WERI-Rb-1 (cell line): ENCODE measurements around the gene CDK2AP2.
A peak's percentile ranks its signal among the peaks of the same experiment; 100 is the strongest.
"Not testable (repeated sequence)": the region's sequence is repeated elsewhere in the genome, so short reads cannot be mapped to it uniquely, and the experiment has no call there.

Experiments used
- DNase-seq: peaks from one replicate; pipeline ENCODE4 v3.0.0-alpha.2; 2020
- H3K27ac ChIP-seq: fragments of 250-450 bp; sonication (Bioruptor Pico); 2 replicates; pipeline ENCODE4 v1.5.1; 2020; ENCODE audit warnings: mild to moderate bottlenecking, moderate library complexity
- H3K27me3 ChIP-seq: fragments of 250-450 bp; sonication (Bioruptor Pico); 2 replicates; pipeline ENCODE4 v1.5.1; 2021; ENCODE audit warnings: mild to moderate bottlenecking, low read depth, moderate library complexity; ENCODE audit not compliant: insufficient read depth, severe bottlenecking
- H3K36me3 ChIP-seq: fragments of 250-450 bp; sonication (Bioruptor Pico); 2 replicates; pipeline ENCODE4 v1.5.1; 2020; ENCODE audit warnings: mild to moderate bottlenecking, moderate library complexity
- H3K4me3 ChIP-seq: 2 replicates; pipeline ENCODE4 v1.5.1; 2011; ENCODE audit warnings: low read depth, mild to moderate bottlenecking, control low read depth, low read length
- H3K9me3 ChIP-seq: fragments of 250-450 bp; sonication (Bioruptor Pico); 2 replicates; pipeline ENCODE4 v1.5.1; 2021; ENCODE audit warnings: mild to moderate bottlenecking, moderate library complexity; ENCODE audit not compliant: severe bottlenecking
- CTCF ChIP-seq: IDR thresholded peaks from 2 replicates; pipeline ENCODE4 v1.5.1; 2011; ENCODE audit warnings: low read depth, mild to moderate bottlenecking, control low read depth, inconsistent platforms, low read length

CDK2AP2 gene

DNA sequence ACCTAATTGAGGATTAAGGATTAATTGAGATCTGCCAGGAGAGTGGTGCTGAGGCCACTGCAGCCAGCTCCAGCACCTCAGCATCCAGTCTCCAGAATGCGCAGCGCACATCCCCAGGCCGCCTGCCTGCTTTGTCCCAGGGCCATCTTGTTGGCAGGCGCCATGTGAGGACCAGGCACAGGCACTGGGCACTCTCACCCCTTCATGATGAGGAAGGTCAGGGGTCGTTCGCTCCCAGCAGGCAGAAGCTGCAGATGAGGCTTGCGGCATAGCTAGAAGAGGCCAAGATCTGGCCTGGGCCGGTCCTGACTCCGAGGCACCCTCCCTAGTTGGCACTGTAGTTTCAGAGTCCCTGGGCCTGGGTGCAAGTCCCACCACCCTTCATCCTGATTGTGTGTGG lies 8.8 kb upstream of the CDK2AP2 start:
- Histone ChIP-seq H3K4me3 (no peak overlapping the region), H3K27me3 (no peaks in the 10 kb centered on the region), H3K9me3 (no peaks in the 10 kb centered on the region), H3K27ac (no peak overlapping the region), H3K36me3 (no peaks in the 10 kb centered on the region)
- TF ChIP-seq CTCF, result no peak
- DNase-seq, result no peak

- H3K27me3 ChIP-seq, result no peaks in the 10 kb centered on the region
- H3K9me3 ChIP-seq, result no peaks in the 10 kb centered on the region
- H3K36me3 ChIP-seq, result no peaks in the 10 kb centered on the region
- H3K27ac ChIP-seq, result no peak overlapping the region
- DNase-seq, result no peak
- no peak for TF ChIP-seq CTCF
- H3K4me3 ChIP-seq, result no peak overlapping the region
These were observed 6.2 kb upstream of the CDK2AP2 start for GRCh38 chr11:67514116-67514515.

DNA sequence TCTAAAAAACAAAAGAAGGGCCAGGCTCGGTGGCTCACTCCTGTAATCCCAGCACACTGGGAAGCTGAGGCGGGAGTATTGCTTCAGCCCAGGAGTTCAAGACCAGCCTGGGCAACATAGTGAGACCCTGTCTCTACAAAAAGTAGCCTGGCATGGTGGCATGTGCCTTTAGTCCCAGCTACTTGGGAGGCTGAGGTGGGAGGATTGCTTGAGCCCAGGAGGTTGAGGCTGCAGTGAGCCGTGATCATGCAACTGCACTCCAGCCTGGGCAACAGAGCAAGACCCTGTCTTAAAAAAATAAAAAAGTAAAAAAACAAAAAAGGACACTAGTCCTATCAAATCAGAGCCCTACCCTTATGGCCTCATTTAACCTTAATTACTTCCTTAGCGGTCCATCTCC lies 3.6 kb upstream of the CDK2AP2 start:
- H3K4me3 ChIP-seq, H3K36me3 ChIP-seq, H3K27ac ChIP-seq, H3K9me3 ChIP-seq, H3K27me3 ChIP-seq, DNase-seq: not testable (repeated sequence)

- no peaks in the 10 kb centered on the region for H3K27me3 ChIP-seq
- H3K36me3 ChIP-seq, result peaks cover 11% of the 10 kb centered on the region
- H3K9me3 ChIP-seq, result no peaks in the 10 kb centered on the region
- no peak overlapping the region for H3K4me3 ChIP-seq
- H3K27ac ChIP-seq, result no peak overlapping the region
- no peak for TF ChIP-seq CTCF
- DNase-seq, result no peak
These were observed 2.0 kb upstream of the CDK2AP2 start for GRCh38 chr11:67510023-67510345.

DNA sequence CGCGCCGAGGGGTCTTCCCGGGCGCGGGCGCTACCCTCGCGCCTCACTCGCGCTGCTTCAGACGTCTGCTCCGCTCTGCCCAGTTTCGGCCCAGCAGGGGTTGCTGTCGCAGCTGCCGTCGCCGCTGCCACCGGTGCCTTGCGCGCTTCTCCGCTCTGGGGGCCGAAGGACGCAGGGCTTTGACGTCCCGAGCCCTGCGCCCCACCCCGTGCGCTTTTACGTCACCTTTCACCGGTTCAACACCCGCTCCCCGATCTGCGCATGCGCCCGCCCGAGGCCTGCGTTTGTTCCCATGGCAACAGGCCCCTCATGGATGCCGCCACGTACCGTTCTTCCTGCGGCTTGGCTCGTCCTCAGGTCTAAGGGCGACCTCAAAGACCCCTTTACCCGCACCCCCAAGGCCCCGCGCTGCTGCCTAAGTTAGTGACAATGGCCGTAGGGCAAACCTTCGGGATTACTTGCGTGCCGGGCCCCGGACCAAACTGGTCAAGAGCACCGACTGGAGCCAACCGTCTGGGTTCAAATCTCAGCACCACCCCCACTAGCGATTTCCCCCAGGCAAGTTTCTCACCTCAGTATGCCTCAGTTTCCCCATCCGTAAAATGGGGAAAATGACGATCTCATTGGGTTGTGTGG lies 642 bp upstream of the CDK2AP2 start:
- TF ChIP-seq CTCF, result no peak
- DNase-seq, result peak; percentile 98
- peaks cover 11% of the 10 kb centered on the region for H3K36me3 ChIP-seq
- no peaks in the 10 kb centered on the region for H3K9me3 ChIP-seq
- peak overlapping the region; percentile 91 for H3K27ac ChIP-seq
- H3K4me3 ChIP-seq, result peak overlapping the region; percentile 51
- no peaks in the 10 kb centered on the region for H3K27me3 ChIP-seq

- no peak for TF ChIP-seq CTCF
These were observed 609 bp downstream of the CDK2AP2 start for GRCh38 chr11:67507242-67507863.

More at GRCh38 chr11:67507242-67507863, 609 bp downstream of the CDK2AP2 start:
- Histone ChIP-seq H3K9me3 (no peaks in the 10 kb centered on the region), H3K36me3 (peaks cover 19% of the 10 kb centered on the region), H3K27ac (peak overlapping the region; percentile 51), H3K4me3 (peak overlapping the region; percentile 51), H3K27me3 (no peaks in the 10 kb centered on the region)
- DNase-seq, result no peak
